ENCODE data around the gene SLC16A6.
"Not testable (repeated sequence)": the region's sequence is repeated elsewhere in the genome, so short reads cannot be mapped to it uniquely, and the experiment has no call there.

SLC16A6 gene

DNA sequence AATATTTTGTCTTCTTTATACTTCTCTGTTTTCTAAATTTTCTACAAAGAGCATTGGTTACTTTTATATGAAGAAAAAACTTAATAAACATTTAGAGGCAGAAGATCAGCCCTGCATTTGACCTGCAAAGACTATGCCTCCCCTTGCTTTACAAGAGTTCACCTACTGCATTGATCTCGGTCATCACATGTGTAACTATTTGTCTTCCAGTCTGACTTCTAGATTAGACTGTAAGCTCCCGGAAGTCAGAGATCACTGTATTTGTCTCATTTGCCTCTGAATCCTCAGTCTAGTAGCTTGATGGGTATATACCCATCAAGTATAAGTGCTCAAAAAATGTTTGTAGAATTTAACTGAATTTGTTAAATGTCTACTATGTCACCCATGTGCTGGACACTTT lies 70.7 kb downstream of the SLC16A6 start:
- not testable (repeated sequence) for DNase-seq (ENCODE audit: low read depth in 2 of 2)

DNA sequence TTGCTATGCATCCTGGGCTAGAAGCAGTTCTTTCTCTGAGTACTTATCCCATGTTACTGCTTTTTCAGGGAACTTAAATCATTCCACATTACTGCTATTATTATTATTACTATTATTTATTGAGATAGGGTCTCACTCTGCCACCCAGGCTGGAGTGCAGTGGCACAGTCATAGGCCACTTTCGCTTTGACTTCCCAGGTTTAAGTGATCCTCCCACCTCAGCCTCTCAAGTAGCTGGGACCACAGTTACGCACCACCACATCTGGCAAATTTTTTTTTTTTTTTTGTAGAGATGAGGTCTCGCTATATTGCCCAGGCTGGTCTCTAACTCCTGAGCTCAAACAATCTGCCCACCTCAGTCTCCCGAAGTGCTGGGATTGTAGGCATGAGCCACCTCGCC lies 71.5 kb downstream of the SLC16A6 start:
- DNase-seq (ENCODE audit: low read depth in 2 of 2) = not testable (repeated sequence)

Measured in fibroblast of skin of left biceps (primary cell).